GM10847 (cell line): ENCODE measurements around the gene ZNRF1.

ENCODE experiments used
- POLR2A ChIP-seq: IDR thresholded peaks from 2 replicates; pipeline ENCODE4 v1.6.1; 2011; ENCODE audit not compliant: insufficient read length; ENCODE audit errors: extremely low read depth

Gene ZNRF1

GRCh38 chr16:75062135-75062975 lies 63.5 kb downstream of the ZNRF1 start:
- TF ChIP-seq POLR2A, result no peak

GRCh38 chr16:75062976-75063346 lies 64.1 kb downstream of the ZNRF1 start:
- no peak for TF ChIP-seq POLR2A

GRCh38 chr16:75063549-75064088 lies 64.8 kb downstream of the ZNRF1 start:
- no peak for TF ChIP-seq POLR2A

DNA sequence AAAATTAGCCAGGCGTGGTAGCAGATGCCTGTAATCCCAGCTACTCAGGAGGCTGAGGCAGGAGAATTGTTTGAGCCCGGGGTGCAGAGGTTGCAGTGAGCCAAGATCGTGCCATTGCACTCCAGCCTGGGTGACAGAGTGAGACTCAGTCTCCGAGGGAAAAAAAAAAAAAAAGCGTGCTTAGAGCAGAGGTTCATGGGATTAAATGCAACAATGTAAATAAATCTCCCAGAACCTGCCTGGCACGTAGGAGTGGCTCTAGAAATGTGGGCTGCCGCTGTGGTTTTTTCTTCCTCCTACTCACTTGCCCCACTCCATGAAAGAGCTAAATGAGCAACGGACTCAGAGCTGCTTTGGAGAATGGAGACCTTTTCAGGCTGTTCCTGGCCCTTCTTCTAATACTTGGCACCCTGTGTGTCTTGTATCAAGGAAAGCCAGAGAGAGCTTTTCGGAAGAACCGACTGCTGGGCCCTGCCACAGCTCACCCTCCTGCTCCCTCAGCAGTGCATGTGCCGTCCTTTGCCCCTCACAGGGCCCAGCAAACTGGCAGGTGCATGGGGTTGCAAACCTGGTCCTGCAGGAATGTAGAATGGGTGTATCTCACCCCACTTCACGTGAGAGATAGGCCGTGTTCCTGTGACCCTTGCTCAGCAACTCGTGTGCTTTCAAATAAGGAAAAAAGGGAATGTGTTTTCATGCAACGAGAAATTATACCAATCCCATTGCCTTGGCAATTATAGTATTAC lies 65.8 kb downstream of the ZNRF1 start:
- TF ChIP-seq POLR2A, result no peak

- TF ChIP-seq POLR2A, result no peak
These were observed 66.3 kb downstream of the ZNRF1 start for GRCh38 chr16:75065149-75065505.

DNA sequence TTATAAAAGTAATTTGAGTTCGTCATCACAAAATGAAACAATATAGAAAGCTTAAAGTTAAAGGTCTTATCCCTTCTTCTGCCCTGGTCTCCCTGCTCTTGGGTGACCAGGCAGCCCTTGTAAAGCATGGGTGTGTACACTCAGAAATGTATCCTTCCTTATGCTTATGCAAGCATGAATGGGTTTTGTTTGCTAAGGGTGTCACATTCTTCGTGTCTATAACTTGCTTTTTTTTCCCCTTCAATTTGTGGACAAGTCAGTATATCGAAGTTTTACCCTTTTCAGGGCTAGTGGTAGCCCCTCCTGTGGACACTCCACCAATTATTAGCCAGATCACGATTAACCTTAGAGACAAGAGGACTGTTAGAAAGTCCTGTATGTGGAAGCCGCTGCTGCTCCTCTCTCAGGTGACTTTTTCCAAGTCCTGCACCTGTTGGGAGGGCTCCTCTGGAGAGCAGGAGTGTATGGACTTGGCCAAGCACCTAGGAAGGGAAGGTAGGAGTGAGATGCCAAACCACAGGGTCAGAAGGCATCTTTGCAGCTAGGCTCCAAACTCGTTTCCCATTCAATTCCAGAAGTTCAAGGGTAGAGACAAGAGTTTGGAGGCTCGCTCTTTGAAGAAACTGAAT lies 66.8 kb downstream of the ZNRF1 start:
- no peak for TF ChIP-seq POLR2A

GRCh38 chr16:75066861-75067447 lies 68.1 kb downstream of the ZNRF1 start:
- no peak for TF ChIP-seq POLR2A

- TF ChIP-seq POLR2A, result no peak
These were observed 69.5 kb downstream of the ZNRF1 start for GRCh38 chr16:75068085-75069031.

- TF ChIP-seq POLR2A, result no peak
These were observed 71.4 kb downstream of the ZNRF1 start for GRCh38 chr16:75070012-75070841.

DNA sequence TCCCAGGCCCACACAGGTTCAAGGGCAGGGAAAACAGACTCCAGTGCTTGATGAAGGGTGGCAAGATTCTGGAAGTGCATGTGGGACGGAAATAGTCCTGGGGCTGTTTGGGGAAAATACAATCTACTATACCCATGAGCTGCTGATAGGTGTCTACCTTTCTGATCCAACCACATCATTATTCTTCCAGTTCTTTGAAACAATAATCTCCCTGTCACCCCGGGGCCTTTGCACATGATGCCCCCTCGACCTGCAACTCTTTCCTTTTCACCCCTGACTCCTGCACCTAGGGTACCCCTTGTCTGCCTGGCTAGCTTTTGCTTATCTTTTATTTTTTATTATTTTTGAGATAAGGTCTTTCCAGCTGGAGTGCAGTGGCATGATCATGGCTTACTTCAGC lies 72.8 kb downstream of the ZNRF1 start:
- no peak for TF ChIP-seq POLR2A

DNA sequence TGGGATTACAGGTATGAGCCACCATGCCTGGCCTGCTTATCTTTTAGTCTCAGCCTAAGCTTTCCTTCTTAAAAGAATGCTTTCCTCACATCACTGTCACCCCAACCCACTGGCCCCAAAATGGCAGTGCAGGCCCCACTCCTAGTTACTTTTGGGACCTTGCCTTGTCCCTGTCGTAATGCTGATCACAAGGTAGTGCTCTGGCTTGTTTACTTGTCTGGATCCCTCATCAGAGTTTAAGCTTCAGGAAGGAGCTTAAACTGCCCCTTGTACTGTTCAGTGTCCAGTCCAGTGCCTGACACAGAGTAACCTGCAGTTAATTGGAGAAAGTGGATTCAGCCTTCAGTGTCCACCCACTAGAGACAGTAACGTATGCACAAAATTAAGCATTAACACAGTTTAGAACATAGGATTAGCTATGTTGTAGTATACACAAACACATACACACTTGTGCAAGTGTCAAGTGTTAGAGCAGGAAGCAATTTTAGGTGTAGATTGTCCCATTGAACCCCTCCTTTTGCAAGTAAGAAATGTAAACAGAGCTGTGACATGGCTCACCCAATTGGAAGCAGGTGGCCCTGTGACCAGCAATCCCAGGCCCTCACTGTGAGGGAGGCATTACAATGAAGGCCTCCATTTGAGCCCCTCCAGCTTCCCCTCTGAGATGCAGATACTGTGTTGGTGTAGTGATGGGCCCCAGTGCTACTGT lies 73.6 kb downstream of the ZNRF1 start:
- no peak for TF ChIP-seq POLR2A

GRCh38 chr16:75073545-75074303 lies 74.9 kb downstream of the ZNRF1 start:
- no peak for TF ChIP-seq POLR2A

- TF ChIP-seq POLR2A, result no peak
These were observed 75.5 kb downstream of the ZNRF1 start for GRCh38 chr16:75074304-75074793.
